Measurements from ENCODE around the gene ESPL1.
A peak's percentile ranks its signal among the peaks of the same experiment; 100 is the strongest.

The ESPL1 gene

GRCh38 chr12:53267999-53268629 is at the start of gene ESPL1:
Gene ESPL1, plus strand, starts transcription at chr12:53268299. Its CDS starts 468 bp downstream, at chr12:53268767.
- peak; percentile 67 for DNase-seq

DNA sequence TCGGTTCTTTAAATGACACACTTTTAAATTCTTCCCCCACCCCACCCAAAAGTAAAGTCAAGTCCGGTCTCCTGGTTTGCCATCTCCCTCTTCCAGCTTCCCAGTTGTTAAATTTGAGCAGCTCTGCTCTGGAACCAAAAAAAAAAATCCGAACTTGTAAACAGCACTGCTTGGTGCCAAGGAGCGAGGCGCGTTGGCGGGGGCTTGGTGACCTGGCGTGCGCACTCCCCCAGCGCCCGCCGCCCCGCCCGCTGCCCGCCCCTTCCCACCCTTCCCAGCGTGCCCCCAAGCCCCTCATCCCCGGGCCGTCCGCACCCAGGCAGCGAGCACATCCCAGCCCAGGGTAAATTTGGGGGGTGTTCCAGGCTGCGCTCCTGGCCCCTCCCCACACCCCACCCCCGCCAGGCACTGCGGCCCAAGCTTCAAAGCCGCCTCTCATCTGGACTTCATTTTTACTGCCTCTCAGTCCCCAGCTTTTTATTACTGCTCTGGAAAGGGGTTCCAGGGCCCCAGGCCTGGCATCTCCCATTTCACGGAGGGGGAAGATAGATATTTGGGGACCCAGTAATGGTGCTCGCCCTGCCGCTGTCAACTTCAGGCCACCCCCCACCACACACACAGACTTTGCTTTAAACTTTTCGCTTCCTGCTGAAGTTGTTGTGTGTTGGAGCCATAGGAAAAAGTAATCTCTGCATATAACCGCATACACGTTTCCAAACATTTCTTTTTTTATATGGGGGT is 49.4 kb upstream of the ESPL1 start:
- no peak for DNase-seq

DNA sequence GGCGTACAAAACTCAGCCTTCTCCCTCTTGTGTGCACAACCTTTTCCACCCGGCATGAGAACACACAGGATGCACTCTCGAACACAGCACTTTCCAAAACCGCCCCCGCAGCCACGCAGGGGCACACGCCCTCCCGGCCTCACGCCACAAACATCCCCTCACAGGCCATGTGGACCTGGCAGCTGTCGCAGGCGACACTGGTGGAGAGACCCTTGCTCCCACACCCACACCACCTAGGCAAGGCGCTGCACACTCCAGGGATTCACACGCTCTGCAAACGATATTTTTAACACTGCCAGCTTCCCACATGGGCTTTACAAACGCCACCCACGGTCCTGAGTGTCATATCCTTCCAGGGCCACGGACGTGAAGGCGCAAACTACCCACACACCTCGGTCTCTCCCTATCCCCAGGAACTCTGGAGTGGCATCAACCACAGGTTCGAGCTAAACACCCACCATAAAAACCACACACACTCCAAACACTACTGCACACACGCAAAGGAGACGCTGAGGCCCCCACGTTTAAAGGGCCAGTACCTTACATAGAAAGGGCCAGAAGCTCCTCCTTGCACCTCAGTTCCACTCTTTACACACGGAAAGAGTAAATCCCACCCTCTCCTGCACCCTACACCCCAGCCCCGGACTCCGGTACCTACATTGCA is 48.7 kb upstream of the ESPL1 start:
- DNase-seq: no peak

- DNase-seq: peak; percentile 43
Measured at GRCh38 chr12:53219956-53220693, 48.0 kb upstream of the ESPL1 start.

DNA sequence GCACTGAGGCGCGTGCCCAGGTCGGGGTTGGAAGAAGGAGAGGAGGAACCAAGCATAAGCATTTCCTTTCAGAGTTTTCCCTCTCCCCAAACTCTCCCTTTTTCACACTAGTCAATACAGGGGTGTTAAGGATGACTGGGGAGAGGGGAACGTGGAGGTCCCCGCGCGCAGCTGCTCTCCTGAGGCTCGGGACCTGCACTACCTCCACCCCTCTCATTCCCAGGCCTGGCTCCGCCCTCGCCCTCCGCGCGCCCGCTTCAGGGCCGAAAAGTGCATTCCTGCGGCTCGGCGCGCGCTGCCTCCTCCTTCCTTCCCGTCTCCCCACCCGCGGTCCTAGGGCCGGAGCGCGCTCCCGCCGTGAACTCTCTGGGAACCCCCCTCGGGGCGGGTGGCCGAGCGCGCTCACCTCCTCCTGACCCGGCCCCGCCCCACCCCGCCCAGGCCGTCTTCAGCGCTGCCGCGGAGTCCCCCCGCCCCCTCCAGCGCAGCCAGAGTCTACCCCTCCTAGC is 47.4 kb upstream of the ESPL1 start:
- peak; percentile 91 for DNase-seq

DNA sequence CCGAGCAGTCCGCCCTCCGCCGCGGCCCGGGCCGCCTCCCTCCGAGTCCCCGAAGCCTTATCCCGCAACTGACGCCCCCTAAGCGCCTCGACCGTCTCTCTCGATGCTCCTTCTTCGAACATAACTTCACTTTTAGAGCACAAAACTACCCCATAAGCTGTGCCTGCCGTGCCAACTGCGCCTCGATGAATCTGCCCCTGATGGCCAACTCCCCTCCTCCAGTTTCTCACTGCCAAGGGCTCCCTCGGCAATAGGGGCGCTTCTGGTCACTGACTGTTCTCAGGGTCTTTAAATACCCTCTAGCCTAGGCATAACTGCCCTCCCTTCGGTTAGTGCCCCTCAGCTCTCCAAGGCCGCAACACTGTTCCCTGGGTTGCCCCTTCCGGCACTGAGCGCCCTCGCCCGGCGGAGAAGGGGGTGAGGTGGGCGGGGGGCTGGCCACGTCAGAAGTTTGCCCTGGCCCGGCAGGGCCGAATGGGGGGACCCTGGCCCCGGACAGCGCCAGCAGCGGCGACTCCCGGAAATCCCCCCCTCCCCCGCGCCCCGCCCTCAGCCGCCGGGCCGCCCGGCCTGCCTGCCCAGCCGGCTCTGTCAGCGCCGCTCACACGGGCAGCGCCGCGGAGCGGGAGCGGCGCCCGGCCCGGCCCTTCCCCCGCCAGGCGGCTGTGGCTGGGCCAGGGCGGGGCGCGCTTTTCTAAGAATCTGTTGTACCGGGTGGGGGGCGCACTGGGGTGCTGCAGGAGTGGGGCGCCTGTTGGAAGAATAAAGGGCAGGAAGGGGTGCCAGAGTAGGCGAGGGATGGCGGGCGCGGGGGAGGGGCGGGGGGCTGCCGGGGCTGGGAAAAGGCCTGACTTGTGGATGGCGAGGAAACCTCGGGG is 46.7 kb upstream of the ESPL1 start:
- peak; percentile 49 for DNase-seq

- no peak for DNase-seq
Measured at GRCh38 chr12:53222170-53222721, 45.9 kb upstream of the ESPL1 start.

DNA sequence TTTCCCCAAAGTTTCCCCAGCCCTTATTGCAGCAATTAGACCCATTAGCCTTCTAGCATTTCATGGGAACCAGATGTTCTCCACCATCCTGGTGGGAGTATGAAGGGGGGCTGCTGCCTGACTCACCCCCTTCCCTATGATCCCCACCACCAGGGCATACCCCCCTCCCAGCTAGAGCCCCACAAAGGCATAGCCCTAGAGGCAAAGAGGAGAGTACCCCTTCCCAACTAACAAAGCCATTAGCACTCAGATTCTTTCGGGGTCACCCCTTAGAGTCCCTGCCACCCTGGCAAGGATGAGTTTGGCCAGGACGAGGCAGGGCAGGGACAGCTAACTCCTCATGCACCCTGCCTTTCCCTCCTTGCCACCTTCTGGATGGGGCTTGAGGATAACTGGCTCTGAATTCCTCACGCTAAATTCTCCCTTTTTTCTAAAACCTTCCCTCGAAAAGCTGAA is 45.3 kb upstream of the ESPL1 start:
- no peak for DNase-seq

DNA sequence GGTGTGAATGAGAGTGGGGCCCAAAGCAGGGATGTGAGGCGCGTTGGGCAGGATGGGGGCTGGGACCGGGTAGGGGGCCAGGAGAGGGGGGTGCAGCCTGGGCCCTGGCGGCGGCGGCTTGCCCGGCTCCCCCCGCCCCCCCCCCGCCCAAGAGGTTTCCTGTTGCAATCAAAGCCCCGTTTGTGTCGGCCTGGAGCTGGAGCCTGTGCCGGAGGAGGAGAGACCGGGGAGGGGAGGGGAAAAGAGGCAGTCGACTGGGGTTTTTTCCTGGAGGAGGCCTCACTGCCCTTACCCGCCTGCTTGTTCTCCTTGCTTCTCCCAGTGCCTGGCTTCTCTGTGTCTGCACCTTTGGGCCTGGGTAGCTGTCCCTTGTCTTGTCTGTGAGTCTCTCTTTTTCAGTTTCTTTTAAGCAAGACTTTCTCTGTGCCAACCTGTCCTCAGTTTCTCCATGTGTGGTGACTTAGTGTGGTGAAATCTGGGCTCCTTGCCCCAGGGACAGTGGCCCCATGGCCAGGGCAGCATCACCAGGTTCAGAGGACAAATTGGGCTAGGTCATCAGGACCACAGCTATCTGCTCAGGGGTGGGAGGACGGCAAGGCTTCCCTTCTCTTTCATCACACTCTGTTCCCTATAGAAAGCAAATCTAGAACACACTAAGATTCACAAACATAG is 44.6 kb upstream of the ESPL1 start:
- DNase-seq: no peak

DNA sequence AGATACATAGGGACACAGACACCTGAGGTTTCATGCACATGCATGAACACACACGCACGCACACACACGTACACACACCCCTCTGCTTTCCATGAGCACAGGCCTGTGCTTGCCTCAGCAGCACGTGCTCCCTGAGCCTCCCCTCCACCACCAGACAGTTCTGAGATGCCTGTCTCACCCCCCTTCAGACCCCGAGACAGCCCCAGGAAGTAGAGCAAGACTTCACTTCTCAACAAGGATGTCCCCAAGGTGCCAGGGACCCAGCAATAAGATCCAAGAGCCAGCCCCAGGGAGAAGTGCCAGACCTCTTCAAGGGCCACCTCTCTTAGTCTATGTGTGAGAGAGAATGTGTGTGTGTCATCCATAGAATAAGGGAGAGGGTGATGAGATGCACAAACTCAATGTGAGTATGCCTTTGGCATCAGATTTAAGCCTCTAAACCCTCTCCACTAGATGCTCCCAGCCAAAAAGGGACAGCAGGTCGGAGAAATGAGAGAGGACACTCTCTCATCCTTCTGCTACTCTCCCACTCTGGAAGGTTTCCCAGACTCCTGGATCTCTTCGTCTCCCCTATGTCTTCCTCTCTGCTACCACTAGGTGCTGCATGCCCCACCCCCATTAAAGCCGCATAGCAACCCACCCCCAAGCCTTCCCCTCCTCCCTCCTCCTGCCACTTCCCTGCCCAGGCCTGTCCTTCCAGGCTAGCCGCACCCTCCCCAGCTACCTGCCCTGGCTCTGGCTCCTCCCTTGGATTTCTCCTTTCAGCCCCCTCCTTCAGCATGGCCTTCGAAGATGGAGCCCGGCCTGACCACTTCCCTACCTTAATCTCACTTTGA is 43.8 kb upstream of the ESPL1 start:
- DNase-seq: no peak

DNA sequence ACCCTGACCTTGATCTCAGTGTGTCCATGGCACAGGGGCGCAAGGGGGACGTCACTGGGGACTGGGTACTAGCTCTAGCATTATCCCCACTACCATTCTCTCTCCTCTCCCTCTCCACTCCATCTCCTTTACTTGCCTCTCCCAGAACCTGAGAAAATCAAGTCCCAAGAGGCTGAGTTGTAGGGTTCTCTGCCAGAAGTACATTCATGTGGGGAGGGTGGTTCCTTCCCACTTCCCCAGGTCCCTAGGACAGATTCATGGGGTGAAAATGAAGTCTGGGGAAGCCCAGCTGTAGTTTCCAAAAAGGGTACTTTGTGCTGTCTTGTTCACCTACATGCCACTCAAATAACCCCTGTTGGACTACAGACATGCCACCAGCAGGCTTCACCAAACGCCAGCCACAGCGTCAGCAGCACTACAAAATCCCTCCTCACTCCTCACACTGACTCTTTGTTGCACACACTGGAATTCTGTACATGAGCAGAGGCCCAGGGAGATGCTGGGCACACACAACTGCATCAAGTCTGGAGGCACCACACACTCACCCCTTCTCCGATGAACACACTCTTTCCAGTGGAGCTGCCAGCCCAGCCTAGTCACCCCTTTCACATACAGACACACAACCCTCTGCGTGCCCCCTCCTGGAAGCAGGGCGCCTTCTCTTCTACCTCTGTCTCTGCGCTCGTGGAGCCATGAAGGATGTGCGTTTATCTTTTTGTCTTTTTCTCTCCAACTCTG is 43.0 kb upstream of the ESPL1 start:
- no peak for DNase-seq

DNA sequence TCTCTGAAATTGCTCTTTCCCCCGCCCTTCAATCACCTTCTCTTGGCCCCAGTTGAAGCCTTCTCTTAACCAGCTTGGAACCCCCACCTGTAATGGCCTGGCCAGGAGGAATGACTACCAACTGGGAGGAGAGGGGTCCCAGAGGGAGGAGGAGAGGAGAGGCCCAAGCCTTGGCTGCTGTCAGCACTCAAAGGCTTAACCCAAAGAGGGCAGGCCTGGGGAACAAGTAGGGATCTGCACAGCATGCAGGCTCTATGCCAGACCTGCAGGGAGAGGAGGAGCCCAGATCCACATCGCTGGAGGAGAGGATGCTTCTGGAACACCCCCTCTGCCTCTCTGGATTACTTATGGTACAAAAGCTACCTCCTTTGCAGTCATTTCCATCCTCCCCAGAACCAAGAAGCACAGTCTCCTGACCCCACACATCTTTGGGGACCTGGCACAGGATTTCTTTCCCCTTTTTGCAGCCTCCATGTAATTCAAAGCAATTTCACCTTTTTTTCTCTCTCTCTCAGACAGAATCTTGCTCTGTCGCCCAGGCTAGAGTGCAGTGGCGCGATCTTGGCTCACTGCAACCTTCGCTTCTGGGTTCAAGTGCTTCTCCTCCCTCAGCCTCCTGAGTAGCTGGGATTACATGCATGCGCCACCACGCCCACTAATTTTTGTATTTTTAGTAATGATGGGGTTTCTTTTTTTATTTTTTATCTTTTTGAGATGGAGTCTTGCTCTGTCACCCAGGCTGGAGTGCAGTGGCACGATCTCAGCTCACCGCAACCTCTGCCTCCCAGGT is 42.3 kb upstream of the ESPL1 start:
- no peak for DNase-seq

DNA sequence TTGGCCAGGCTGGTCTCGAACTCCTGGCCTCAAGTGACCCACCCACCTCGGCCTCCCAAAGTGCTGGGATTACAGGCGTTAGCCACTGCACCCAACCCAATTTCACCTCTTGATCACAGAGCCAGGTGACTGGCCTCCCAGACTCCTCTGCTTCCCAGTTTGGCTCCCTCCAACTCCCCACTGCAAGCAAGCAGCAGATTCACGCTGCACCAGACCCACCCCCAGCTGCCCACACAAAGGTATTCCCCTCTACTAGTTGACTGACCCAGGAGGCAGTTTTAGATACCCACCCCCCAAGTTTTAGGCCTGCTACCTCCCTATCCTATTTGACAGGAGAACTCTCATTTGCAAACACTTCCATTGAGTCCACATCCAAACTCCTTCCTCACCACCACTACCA is 41.3 kb upstream of the ESPL1 start:
- no peak for DNase-seq

GRCh38 chr12:53227341-53227740 is 40.8 kb upstream of the ESPL1 start:
- DNase-seq: no peak

DNA sequence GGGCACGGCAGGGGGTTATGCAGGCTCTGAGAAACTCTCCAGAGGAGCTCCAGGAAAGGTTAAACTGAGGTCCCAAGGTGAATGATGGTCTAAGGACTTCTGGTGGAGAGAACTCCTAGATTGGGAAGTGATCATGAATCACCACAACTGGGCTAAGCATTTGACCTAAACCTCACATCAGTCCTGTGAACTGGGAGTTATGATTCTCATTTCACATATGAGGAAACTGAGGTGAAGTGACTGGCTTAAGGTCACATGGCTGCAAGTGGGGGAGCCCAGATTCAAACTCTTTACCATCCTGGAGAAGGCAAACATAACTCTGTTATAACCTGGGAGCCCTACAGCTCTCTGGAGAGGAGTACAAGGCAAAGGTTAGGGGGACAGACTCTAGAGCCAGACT is 40.3 kb upstream of the ESPL1 start:
- no peak for DNase-seq

GRCh38 chr12:53229454-53229853 is 38.6 kb upstream of the ESPL1 start:
- DNase-seq: no peak

- no peak for DNase-seq
Measured at GRCh38 chr12:53230108-53230845, 37.8 kb upstream of the ESPL1 start.

DNA sequence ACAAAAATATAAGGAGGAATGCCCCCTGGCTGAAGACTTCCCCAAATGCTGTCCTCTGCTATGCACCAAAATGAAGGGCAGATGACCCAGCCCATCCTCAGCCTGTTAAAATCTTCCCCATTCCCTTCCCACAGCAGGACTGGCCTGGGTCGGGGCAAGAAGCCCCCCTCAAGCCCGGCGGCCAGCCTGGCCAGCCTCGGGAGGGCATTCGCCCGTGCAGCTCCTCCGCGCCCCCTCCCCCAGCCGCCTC is 36.5 kb upstream of the ESPL1 start:
- DNase-seq: no peak

Data from T1000 (cell line).